Gastroesophageal sphincter (tissue), 3 donors: ENCODE results near the gene HIC2.
"Not testable (repeated sequence)": the region's sequence is repeated elsewhere in the genome, so short reads cannot be mapped to it uniquely, and the experiment has no call there.

ENCODE experiments used
- CTCF ChIP-seq, 4 experiments: fragments of 200-600 bp in 2 of 4; fragments of 450-650 bp in 2 of 4; sonication (generic) in 1 of 4; IDR thresholded peaks; one replicate each; pipeline ENCODE4 v1.5.1; 2017 to 2019; ENCODE audit warnings: antibody characterized with exemption in 4 of 4, mild to moderate bottlenecking in 2 of 4, moderate library complexity in 2 of 4
- POLR2AphosphoS5 ChIP-seq: sonication (generic); formaldehyde crosslinking; IDR thresholded peaks from one replicate; pipeline ENCODE4 v1.6.1; 2017; ENCODE audit warnings: antibody characterized with exemption

- not testable (repeated sequence) for TF ChIP-seq CTCF (IDR thresholded peaks at IDR 0.05); POLR2AphosphoS5
These were observed 3.1 kb downstream of the HIC2 start for GRCh38 chr22:21420180-21420763.
